Fibroblast of the conjunctiva (primary cell): ENCODE data around the gene ATN1.

Experiments
- DNase-seq: peaks from one replicate; pipeline ENCODE4 v3.0.0-alpha.2; 2010; ENCODE audit warnings: low read depth

ATN1 gene

GRCh38 chr12:6975297-6976032, 47.7 kb downstream of the ATN1 start:
- DNase-seq = no peak

GRCh38 chr12:6977653-6978052, 49.9 kb downstream of the ATN1 start:
- DNase-seq = no peak

DNA sequence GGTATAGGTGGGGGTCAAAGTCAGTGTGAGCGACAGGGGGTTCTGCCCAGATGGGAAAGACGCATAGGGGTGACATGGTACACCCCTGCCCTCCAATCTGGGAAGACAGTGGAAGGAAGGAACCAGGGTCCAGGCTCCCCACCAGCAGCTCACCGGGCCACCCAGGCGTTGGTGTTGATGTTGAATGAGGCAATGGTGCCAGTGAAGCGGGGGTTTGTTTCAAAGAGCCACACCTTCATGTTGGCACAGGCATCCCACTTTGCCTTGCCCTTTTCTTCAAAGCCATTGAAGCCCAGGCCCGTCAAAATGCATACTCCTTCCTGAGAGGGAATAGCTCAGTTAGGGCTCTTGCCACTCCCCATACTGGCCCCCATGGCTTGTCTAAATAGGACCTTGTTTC, 50.4 kb downstream of the ATN1 start:
- DNase-seq = no peak

DNA sequence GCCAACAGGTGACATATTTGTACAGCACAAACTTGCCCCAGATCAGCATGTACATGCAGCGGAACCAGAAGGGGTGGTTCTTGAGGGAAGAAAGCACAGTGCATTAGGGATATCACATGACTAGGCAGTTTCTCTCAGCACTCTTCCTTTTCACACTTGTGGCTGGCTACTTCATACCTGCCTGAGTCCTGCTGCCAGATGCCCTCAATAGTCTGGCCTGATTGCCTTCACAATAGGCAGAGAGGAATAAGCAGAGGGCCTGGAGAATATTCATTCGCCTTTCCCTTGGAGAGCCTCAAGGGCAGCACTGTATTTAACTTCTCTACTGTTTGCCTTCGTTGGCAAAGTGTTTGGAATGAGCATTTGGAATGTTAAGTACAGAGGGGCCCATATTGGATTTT, 50.9 kb downstream of the ATN1 start:
- DNase-seq = no peak

DNA sequence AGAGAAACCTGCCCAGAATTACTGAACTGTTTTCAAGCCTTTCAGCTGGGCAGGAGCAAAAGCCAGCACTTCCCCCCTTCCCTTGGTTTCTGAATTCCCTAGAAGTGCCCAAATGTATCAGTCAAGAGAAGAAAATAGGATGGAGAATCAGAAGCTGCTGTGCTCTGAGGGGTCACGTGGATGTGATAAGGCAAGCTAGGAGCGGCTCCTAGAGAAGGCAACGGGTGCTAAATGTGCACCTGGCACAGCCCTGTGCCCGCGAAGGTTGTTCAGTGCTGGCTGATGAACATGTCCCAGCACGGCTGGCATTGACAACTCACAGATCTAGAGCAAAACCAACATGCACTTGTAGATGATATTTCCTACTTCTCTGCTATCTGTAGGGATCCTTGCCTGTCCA, 51.3 kb downstream of the ATN1 start:
- no peak for DNase-seq

DNA sequence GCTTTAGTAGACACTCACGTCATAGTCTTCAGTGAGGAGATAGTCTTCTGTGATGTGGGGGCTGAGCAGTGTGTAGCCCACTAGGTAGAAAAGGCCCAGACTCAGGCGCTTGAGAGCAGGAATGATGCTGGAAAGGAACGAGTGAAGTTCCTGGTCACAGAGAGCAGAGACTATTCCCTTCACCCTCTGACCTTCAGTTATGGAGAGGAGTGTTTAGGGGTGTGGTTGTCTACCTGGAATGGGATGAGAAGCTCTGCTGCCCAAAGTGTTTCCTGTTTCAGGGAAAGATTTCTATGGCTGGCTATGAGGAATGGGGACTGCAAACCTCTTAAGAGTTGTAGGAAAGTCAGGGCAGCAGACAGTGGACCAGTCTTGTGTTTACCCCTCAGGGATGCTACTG, 51.7 kb downstream of the ATN1 start:
- no peak for DNase-seq

DNA sequence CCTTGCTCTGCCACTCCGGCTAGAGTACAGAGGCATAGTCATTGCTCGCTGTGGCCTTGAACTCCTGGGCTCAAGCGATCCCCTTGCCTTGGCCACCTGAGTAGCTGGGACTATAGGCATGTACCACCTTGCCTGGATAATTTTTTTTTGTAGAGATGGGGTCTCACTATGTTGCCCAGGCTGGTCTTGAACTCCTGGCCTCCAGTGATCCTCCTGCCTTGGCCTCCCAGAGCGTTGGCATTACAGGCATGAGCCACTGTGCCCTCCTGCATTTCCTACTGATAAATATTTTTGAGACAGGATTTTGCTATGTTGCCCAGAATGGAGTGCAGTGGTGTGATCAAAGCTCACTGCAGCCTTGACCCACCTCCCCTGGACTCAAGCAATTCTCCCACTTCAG, 52.3 kb downstream of the ATN1 start:
- no peak for DNase-seq

DNA sequence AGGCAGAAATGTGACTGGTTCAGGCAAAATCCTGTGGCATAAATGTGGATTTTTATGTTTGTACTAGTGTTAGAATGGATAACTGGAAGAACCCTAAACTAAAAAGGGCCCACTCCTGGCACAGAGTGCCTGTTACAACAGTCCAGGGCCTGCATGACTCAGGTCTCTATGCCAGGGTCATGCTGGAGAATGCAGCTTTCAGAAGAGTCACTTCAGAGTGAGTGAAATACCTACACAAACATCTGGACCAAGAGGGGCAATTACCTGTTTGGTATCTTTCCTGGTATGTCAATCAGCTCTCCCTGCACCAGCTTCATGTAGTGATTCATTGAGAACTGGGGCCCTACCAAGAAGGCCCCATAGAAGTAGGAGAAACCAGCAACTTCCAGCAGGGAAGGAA, 53.0 kb downstream of the ATN1 start:
- no peak for DNase-seq

GRCh38 chr12:6981152-6982052, 53.6 kb downstream of the ATN1 start:
- no peak for DNase-seq

- no peak for DNase-seq
These were observed 54.8 kb downstream of the ATN1 start for GRCh38 chr12:6982532-6982931.

DNA sequence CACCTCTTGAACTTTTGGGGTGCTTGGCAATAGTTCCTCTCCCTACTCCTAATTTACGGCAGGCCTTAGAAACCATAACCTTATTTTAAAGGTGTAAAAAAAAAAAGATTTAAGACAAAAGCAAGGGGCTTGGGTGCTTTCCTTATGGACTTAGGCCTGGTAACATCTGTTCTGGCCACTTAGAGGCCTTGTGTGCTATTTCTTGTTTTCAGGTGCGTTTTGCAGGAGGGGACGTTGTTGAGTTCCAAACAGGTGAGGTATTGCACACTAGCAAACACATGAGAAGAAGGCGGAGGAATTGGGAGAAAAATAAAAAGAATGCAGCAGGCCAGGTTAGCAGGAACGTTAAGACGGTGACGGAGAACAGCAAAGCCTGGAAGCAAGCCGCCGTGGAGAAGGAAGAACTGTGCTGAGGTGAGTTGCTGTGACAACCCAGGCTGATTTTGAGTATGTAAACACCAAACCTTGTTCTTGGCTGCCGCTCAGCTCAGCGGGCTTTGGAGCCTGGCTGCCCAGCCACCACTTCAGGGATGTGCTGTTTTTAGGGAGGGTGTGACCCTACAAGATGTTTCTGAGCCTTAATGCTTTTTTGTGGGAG, 60.3 kb downstream of the ATN1 start:
- DNase-seq = no peak
